Measurements from ENCODE around the gene TRAPPC12.

TRAPPC12 gene

GRCh38 chr2:3418766-3419404 lies 39.4 kb downstream of the TRAPPC12 start:
- H3K9ac ChIP-seq (ENCODE audit: low read length): no peak overlapping the region
- no peak overlapping the region for H2BK5ac ChIP-seq (ENCODE audit: low read depth, low read length, poor library complexity, severe bottlenecking)
- H3K14ac ChIP-seq (ENCODE audit: low read length in 2 of 2): no peak overlapping the region
- H3K4me2 ChIP-seq (ENCODE audit: low read length, poor library complexity, severe bottlenecking): no peak overlapping the region
- no peak overlapping the region for H4K91ac ChIP-seq (ENCODE audit: low read length)
- H2BK15ac ChIP-seq (ENCODE audit: low read depth, poor library complexity, severe bottlenecking): no peak overlapping the region
- H3K18ac ChIP-seq (ENCODE audit: low read depth in 1 of 2, low read length in 2 of 2): no peak overlapping the region
- H2AFZ ChIP-seq (ENCODE audit: low read depth, low read length): no peak overlapping the region
- H3K9me3 ChIP-seq (ENCODE audit: control insufficient read depth, low read length): no peaks in the 10 kb centered on the region
- no peak overlapping the region for H3K4ac ChIP-seq (ENCODE audit: low read depth in 1 of 2, low read length in 2 of 2)
- DNase-seq: no peak
- H4K8ac ChIP-seq (ENCODE audit: low read length): peak overlapping the region; percentile 15
- no peak overlapping the region for H3K27ac ChIP-seq (ENCODE audit: low read length, poor library complexity, severe bottlenecking)
- H2BK12ac ChIP-seq (ENCODE audit: low read length in 2 of 2): no peak overlapping the region
- no peak overlapping the region for H3K4me3 ChIP-seq (ENCODE audit: insufficient read depth in 1 of 2, low read depth in 1 of 2, low read length in 2 of 2)
- H3K79me1 ChIP-seq (replicated peaks; ENCODE audit: low read length, poor library complexity, severe bottlenecking): peaks cover 45% of the 10 kb centered on the region
- no peak overlapping the region for H2BK120ac ChIP-seq (ENCODE audit: low read depth, low read length)
- H3K36me3 ChIP-seq (ENCODE audit: control insufficient read depth in 1 of 2, insufficient read depth in 2 of 2, low read depth in 1 of 2, low read length in 2 of 2): peaks cover 59 to 64% of the 10 kb centered on the region in 2 experiments
- no peaks in the 10 kb centered on the region for H3K27me3 ChIP-seq (ENCODE audit: control insufficient read depth in 1 of 2, insufficient read depth in 1 of 2, low read length in 2 of 2)
- no peak overlapping the region for H3K23ac ChIP-seq (ENCODE audit: low read length in 2 of 2)
- H3K4me1 ChIP-seq (ENCODE audit: control insufficient read depth, insufficient read depth, low read depth, low read length): peaks cover 5% of the 10 kb centered on the region
- H2AK5ac ChIP-seq (ENCODE audit: low read length, severe bottlenecking): no peak overlapping the region
- WGBS: 95% methylated on average over 11 of the region's 11 CpGs

DNA sequence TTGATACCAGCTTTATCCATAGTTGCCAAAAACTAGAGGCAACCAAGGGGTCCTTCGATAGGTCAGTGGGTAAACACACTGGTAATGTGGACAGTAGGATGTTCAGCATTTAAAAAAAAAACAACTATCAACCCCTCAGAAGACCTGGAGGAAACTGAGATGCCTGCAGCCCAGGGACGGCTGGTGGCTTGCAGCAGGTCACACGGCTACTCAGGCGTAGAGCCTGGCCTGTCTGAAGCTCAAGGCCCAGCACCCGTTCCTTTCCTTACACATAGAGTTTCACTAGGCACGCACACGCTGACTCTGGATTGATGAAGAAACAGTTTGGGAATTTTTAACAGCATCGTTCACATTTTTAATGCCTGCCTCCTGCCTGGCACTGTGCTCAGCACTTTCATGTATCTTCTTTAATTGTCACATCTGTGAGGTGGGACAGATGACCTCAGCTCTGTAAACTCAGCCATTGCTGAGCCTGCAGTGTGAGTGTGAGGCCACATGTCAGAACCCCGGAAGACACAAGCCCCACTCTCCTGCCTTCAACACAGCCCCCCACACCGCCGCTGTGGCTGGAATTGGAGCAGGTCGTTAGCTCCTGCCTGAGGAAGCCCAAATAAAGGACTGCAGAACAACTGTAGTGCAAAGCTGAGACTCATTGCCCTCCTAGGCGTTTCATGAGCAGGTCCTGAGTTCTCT lies 40.7 kb downstream of the TRAPPC12 start:
- no peak overlapping the region for H2BK5ac ChIP-seq (ENCODE audit: low read depth, low read length, poor library complexity, severe bottlenecking)
- no peak overlapping the region for H2BK120ac ChIP-seq (ENCODE audit: low read depth, low read length)
- peaks cover 43% of the 10 kb centered on the region for H3K79me1 ChIP-seq (replicated peaks; ENCODE audit: low read length, poor library complexity, severe bottlenecking)
- no peak overlapping the region for H4K91ac ChIP-seq (ENCODE audit: low read length)
- no peak overlapping the region for H3K23ac ChIP-seq (ENCODE audit: low read length in 2 of 2)
- no peaks in the 10 kb centered on the region for H3K27me3 ChIP-seq (ENCODE audit: control insufficient read depth in 1 of 2, insufficient read depth in 1 of 2, low read length in 2 of 2)
- no peak for DNase-seq
- H3K9me3 ChIP-seq (ENCODE audit: control insufficient read depth, low read length): no peaks in the 10 kb centered on the region
- H3K36me3 ChIP-seq (ENCODE audit: control insufficient read depth in 1 of 2, insufficient read depth in 2 of 2, low read depth in 1 of 2, low read length in 2 of 2): peaks cover 57 to 69% of the 10 kb centered on the region in 2 experiments
- no peak overlapping the region for H2BK15ac ChIP-seq (ENCODE audit: low read depth, poor library complexity, severe bottlenecking)
- no peak overlapping the region for H3K27ac ChIP-seq (ENCODE audit: low read length, poor library complexity, severe bottlenecking)
- no peak overlapping the region for H2BK12ac ChIP-seq (ENCODE audit: low read length in 2 of 2)
- no peak overlapping the region for H3K4me3 ChIP-seq (ENCODE audit: insufficient read depth in 1 of 2, low read depth in 1 of 2, low read length in 2 of 2)
- H3K4me1 ChIP-seq (ENCODE audit: control insufficient read depth, insufficient read depth, low read depth, low read length): peaks cover 5% of the 10 kb centered on the region
- no peak overlapping the region for H3K4ac ChIP-seq (ENCODE audit: low read depth in 1 of 2, low read length in 2 of 2)
- H4K8ac ChIP-seq (ENCODE audit: low read length): no peak overlapping the region
- H2AK5ac ChIP-seq (ENCODE audit: low read length, severe bottlenecking): no peak overlapping the region
- H3K9ac ChIP-seq (ENCODE audit: low read length): no peak overlapping the region
- H3K14ac ChIP-seq (ENCODE audit: low read length in 2 of 2): no peak overlapping the region
- 90% methylated on average over 13 of the region's 13 CpGs for WGBS
- H3K4me2 ChIP-seq (ENCODE audit: low read length, poor library complexity, severe bottlenecking): no peak overlapping the region
- H3K18ac ChIP-seq (ENCODE audit: low read depth in 1 of 2, low read length in 2 of 2): no peak overlapping the region
- H2AFZ ChIP-seq (ENCODE audit: low read depth, low read length): no peak overlapping the region

DNA sequence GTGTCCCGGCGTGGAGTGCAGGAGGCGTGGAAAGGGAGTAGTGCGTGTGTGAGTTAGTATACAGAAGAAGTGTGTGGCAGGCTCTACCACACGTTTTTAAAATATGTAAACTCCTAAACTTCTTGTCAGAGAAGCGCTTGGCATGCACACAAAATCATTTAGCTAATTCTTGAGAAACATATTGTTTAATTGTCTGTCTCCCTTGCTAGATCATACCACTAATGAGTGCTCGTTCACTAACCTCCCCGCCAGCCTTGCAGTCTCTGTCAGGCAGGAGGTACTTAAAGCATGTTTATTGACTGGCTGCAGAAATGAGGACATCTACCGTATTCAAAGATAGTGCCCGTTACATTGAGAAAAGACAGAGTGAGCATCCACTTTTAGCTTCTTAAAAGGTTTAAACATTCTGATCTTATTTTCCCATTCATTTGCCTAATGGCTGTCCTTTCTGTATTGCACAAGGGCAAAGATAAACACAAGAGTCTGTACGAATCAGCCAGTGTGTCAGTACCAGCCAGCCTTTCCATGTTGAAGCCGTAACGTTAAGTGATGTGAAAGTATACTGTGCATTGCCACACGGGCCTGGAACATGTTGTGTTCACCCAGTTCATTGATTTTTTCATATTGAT lies 41.4 kb downstream of the TRAPPC12 start:
- Histone ChIP-seq H3K27ac (ENCODE audit: low read length, poor library complexity, severe bottlenecking) (no peak overlapping the region), H3K4ac (ENCODE audit: low read depth in 1 of 2, low read length in 2 of 2) (no peak overlapping the region), H2BK15ac (ENCODE audit: low read depth, poor library complexity, severe bottlenecking) (no peak overlapping the region), H3K4me3 (ENCODE audit: insufficient read depth in 1 of 2, low read depth in 1 of 2, low read length in 2 of 2) (no peak overlapping the region), H3K23ac (ENCODE audit: low read length in 2 of 2) (no peak overlapping the region), H4K8ac (ENCODE audit: low read length) (no peak overlapping the region), H3K27me3 (ENCODE audit: control insufficient read depth in 1 of 2, insufficient read depth in 1 of 2, low read length in 2 of 2) (no peaks in the 10 kb centered on the region), H3K18ac (ENCODE audit: low read depth in 1 of 2, low read length in 2 of 2) (no peak overlapping the region), H3K4me2 (ENCODE audit: low read length, poor library complexity, severe bottlenecking) (no peak overlapping the region), H3K14ac (ENCODE audit: low read length in 2 of 2) (no peak overlapping the region), H3K36me3 (ENCODE audit: control insufficient read depth in 1 of 2, insufficient read depth in 2 of 2, low read depth in 1 of 2, low read length in 2 of 2) (peaks cover 57 to 75% of the 10 kb centered on the region in 2 experiments), H2BK5ac (ENCODE audit: low read depth, low read length, poor library complexity, severe bottlenecking) (no peak overlapping the region), H3K9me3 (ENCODE audit: control insufficient read depth, low read length) (no peaks in the 10 kb centered on the region), H3K79me1 (replicated peaks; ENCODE audit: low read length, poor library complexity, severe bottlenecking) (peaks cover 44% of the 10 kb centered on the region), H2AK5ac (ENCODE audit: low read length, severe bottlenecking) (no peak overlapping the region), H4K91ac (ENCODE audit: low read length) (no peak overlapping the region), H3K9ac (ENCODE audit: low read length) (no peak overlapping the region), H2BK12ac (ENCODE audit: low read length in 2 of 2) (no peak overlapping the region), H2BK120ac (ENCODE audit: low read depth, low read length) (no peak overlapping the region), H3K4me1 (ENCODE audit: control insufficient read depth, insufficient read depth, low read depth, low read length) (peaks cover 5% of the 10 kb centered on the region), H2AFZ (ENCODE audit: low read depth, low read length) (no peak overlapping the region)
- WGBS: 74% methylated on average over 9 of the region's 14 CpGs
- DNase-seq: peak; percentile 64

GRCh38 chr2:3421580-3421979 lies 42.1 kb downstream of the TRAPPC12 start:
- no peak overlapping the region for H2BK5ac ChIP-seq (ENCODE audit: low read depth, low read length, poor library complexity, severe bottlenecking)
- WGBS: 98% methylated on average over 19 of the region's 19 CpGs

More at GRCh38 chr2:3421580-3421979, 42.1 kb downstream of the TRAPPC12 start:
- peaks cover 43% of the 10 kb centered on the region for H3K79me1 ChIP-seq (replicated peaks; ENCODE audit: low read length, poor library complexity, severe bottlenecking)
- H4K91ac ChIP-seq (ENCODE audit: low read length): no peak overlapping the region
- DNase-seq: no peak
- H3K18ac ChIP-seq (ENCODE audit: low read depth in 1 of 2, low read length in 2 of 2): no peak overlapping the region
- no peak overlapping the region for H2AK5ac ChIP-seq (ENCODE audit: low read length, severe bottlenecking)
- H3K9ac ChIP-seq (ENCODE audit: low read length): no peak overlapping the region
- H2BK120ac ChIP-seq (ENCODE audit: low read depth, low read length): no peak overlapping the region
- H3K27me3 ChIP-seq (ENCODE audit: control insufficient read depth in 1 of 2, insufficient read depth in 1 of 2, low read length in 2 of 2): no peaks in the 10 kb centered on the region
- no peak overlapping the region for H3K4me2 ChIP-seq (ENCODE audit: low read length, poor library complexity, severe bottlenecking)
- H3K14ac ChIP-seq (ENCODE audit: low read length in 2 of 2): no peak overlapping the region
- H3K4me3 ChIP-seq (ENCODE audit: insufficient read depth in 1 of 2, low read depth in 1 of 2, low read length in 2 of 2): no peak overlapping the region
- no peaks in the 10 kb centered on the region for H3K9me3 ChIP-seq (ENCODE audit: control insufficient read depth, low read length)
- no peak overlapping the region for H4K8ac ChIP-seq (ENCODE audit: low read length)
- H2BK15ac ChIP-seq (ENCODE audit: low read depth, poor library complexity, severe bottlenecking): no peak overlapping the region
- H3K4me1 ChIP-seq (ENCODE audit: control insufficient read depth, insufficient read depth, low read depth, low read length): peaks cover 5% of the 10 kb centered on the region
- no peak overlapping the region for H3K27ac ChIP-seq (ENCODE audit: low read length, poor library complexity, severe bottlenecking)
- H2AFZ ChIP-seq (ENCODE audit: low read depth, low read length): no peak overlapping the region
- H3K23ac ChIP-seq (ENCODE audit: low read length in 2 of 2): no peak overlapping the region
- H3K4ac ChIP-seq (ENCODE audit: low read depth in 1 of 2, low read length in 2 of 2): no peak overlapping the region
- H3K36me3 ChIP-seq (ENCODE audit: control insufficient read depth in 1 of 2, insufficient read depth in 2 of 2, low read depth in 1 of 2, low read length in 2 of 2): peaks cover 62 to 82% of the 10 kb centered on the region in 2 experiments
- no peak overlapping the region for H2BK12ac ChIP-seq (ENCODE audit: low read length in 2 of 2)

All from mesenchymal stem cell (in vitro differentiated cells and primary cell).